Endodermal cell (in vitro differentiated cells): ENCODE data around the gene MINDY4. TPM values are rescaled to one million over a fixed set of nuclear protein-coding genes. Genes with fewer than 3 reads are reported as not detected.

Experiments used
- DNase-seq: peaks from one replicate; pipeline ENCODE4 v3.0.0-alpha.2; 2017
- H3K27ac ChIP-seq: 2 replicates; pipeline ENCODE4 v1.5.1; 2013; ENCODE audit warnings: mild to moderate bottlenecking, low read depth, low read length, moderate library complexity
- H3K27me3 ChIP-seq: 2 replicates; pipeline ENCODE4 v1.6.1; 2013; ENCODE audit warnings: mild to moderate bottlenecking, low read length, moderate library complexity; ENCODE audit not compliant: insufficient read depth, control insufficient read depth, poor library complexity, severe bottlenecking
- H3K36me3 ChIP-seq: 2 replicates; pipeline ENCODE4 v1.7.0; 2013; ENCODE audit warnings: mild to moderate bottlenecking, low read length, moderate library complexity; ENCODE audit not compliant: control insufficient read depth, insufficient read depth
- H3K4me1 ChIP-seq: one replicate; pipeline ENCODE4 v1.7.0; 2013; ENCODE audit warnings: low read length; ENCODE audit not compliant: control insufficient read depth, insufficient read depth
- H3K4me3 ChIP-seq: 2 replicates; pipeline ENCODE4 v1.5.1; 2013; ENCODE audit warnings: mild to moderate bottlenecking, low read length, moderate library complexity
- H3K9ac ChIP-seq: 2 replicates; pipeline ENCODE4 v1.6.1; 2013; ENCODE audit warnings: mild to moderate bottlenecking, low read length, moderate library complexity; ENCODE audit not compliant: poor library complexity, severe bottlenecking; ENCODE audit errors: extremely low read depth
- H3K9me3 ChIP-seq: 2 replicates; pipeline ENCODE4 v1.6.1; 2013; ENCODE audit warnings: mild to moderate bottlenecking, low read length, moderate library complexity; ENCODE audit not compliant: control insufficient read depth
- H3K27ac Mint-ChIP-seq: 2 replicates; pipeline ENCODE4 v1.8.0; 2020; ENCODE audit warnings: mixed read lengths
- H3K27me3 Mint-ChIP-seq: 2 replicates; pipeline ENCODE4 v1.8.0; 2021; ENCODE audit warnings: mild to moderate bottlenecking, mixed read lengths; ENCODE audit not compliant: insufficient read depth
- H3K36me3 Mint-ChIP-seq: 2 replicates; pipeline ENCODE4 v1.8.0; 2020; ENCODE audit warnings: low read depth, mixed read lengths
- H3K4me1 Mint-ChIP-seq: 2 replicates; pipeline ENCODE4 v1.8.0; 2020; ENCODE audit warnings: mixed read lengths
- H3K4me3 Mint-ChIP-seq: 2 replicates; pipeline ENCODE4 v1.8.0; 2020; ENCODE audit warnings: mild to moderate bottlenecking, moderate library complexity, mixed read lengths
- H3K9me3 Mint-ChIP-seq: 2 replicates; pipeline ENCODE4 v1.8.0; 2020; ENCODE audit warnings: mild to moderate bottlenecking, mixed read lengths
- CTCF ChIP-seq: fragments of 200-600 bp; sonication (generic); conservative IDR thresholded peaks from 2 replicates; pipeline ENCODE4 v1.5.0; 2021; ENCODE audit warnings: antibody characterized with exemption, mild to moderate bottlenecking
- WGBS, 2 experiments: methylation state at CpG; one replicate each; pipeline versions ENCODE4 v1.1.5 to v1.1.7; 2013; ENCODE audit warnings: missing lambda C conversion rate in 2 of 2, mixed read lengths in 1 of 2; ENCODE audit not compliant: insufficient coverage in 1 of 2, insufficient read length in 1 of 2; 5-methylcytosine and 5-hydroxymethylcytosine counted together
- total RNA-seq, 2 donors: library from RNA; stranded (reverse); fragmentation: NEBNext Ultra II Directional in 1 of 2; extraction: Animal tissue kit (Norgen Biotek cat#: 25700) in 1 of 2; gene quantifications; 2 replicates in 1 of 2; 3 replicates in 1 of 2; pipeline ENCODE4 v1.2.1, GENCODE V29; 2021

MINDY4 gene
- total RNA-seq, 2 donors from 2014 or later = 7.2 to 8.1 TPM

GRCh38 chr7:30893357-30893756 lies 122.1 kb downstream of the MINDY4 start:
- no peaks in the 10 kb centered on the region for H3K36me3 ChIP-seq
- no peak for TF ChIP-seq CTCF
- WGBS, 2 experiments = 86 to 87% methylated on average over 6 of the region's 6 CpGs
- H3K9me3 ChIP-seq = no peaks in the 10 kb centered on the region
- no peak overlapping the region for H3K9ac ChIP-seq
- H3K36me3 Mint-ChIP-seq = no peaks in the 10 kb centered on the region
- no peak overlapping the region for H3K27ac Mint-ChIP-seq
- no peaks in the 10 kb centered on the region for H3K27me3 ChIP-seq
- no peaks in the 10 kb centered on the region for H3K9me3 Mint-ChIP-seq
- H3K4me3 ChIP-seq = no peak overlapping the region
- peaks cover 17% of the 10 kb centered on the region for H3K4me1 Mint-ChIP-seq
- peaks cover 10% of the 10 kb centered on the region for H3K4me1 ChIP-seq
- H3K27ac ChIP-seq = no peak overlapping the region
- H3K4me3 Mint-ChIP-seq = no peak overlapping the region
- no peak for DNase-seq
- H3K27me3 Mint-ChIP-seq = peaks cover 1% of the 10 kb centered on the region

GRCh38 chr7:30894009-30894408 lies 122.8 kb downstream of the MINDY4 start:
- peaks cover 17% of the 10 kb centered on the region for H3K4me1 Mint-ChIP-seq
- Histone ChIP-seq H3K9me3 (no peaks in the 10 kb centered on the region), H3K4me3 (no peak overlapping the region), H3K9ac (no peak overlapping the region), H3K4me1 (peaks cover 10% of the 10 kb centered on the region), H3K27ac (no peak overlapping the region), H3K27me3 (no peaks in the 10 kb centered on the region), H3K36me3 (no peaks in the 10 kb centered on the region)
- H3K36me3 Mint-ChIP-seq = no peaks in the 10 kb centered on the region
- WGBS, 2 experiments = 100% methylated on average over 1 of the region's 1 CpG; no CpG with 5 or more reads in 1 of the 2 experiments
- peaks cover 1% of the 10 kb centered on the region for H3K27me3 Mint-ChIP-seq
- no peak for TF ChIP-seq CTCF
- H3K9me3 Mint-ChIP-seq = no peaks in the 10 kb centered on the region
- H3K27ac Mint-ChIP-seq = no peak overlapping the region
- H3K4me3 Mint-ChIP-seq = no peak overlapping the region
- DNase-seq = no peak

- no peak overlapping the region for H3K9ac ChIP-seq
- Mint-ChIP-seq H3K4me3 (no peak overlapping the region), H3K36me3 (no peaks in the 10 kb centered on the region), H3K9me3 (no peaks in the 10 kb centered on the region), H3K4me1 (peaks cover 17% of the 10 kb centered on the region), H3K27me3 (peaks cover 1% of the 10 kb centered on the region), H3K27ac (no peak overlapping the region)
- no peak overlapping the region for H3K27ac ChIP-seq
- peak; percentile 67 for DNase-seq
- no peak overlapping the region for H3K4me3 ChIP-seq
- H3K4me1 ChIP-seq = peaks cover 10% of the 10 kb centered on the region
- H3K36me3 ChIP-seq = no peaks in the 10 kb centered on the region
- TF ChIP-seq CTCF = peak; percentile 59
- no peaks in the 10 kb centered on the region for H3K27me3 ChIP-seq
- H3K9me3 ChIP-seq = no peaks in the 10 kb centered on the region
- WGBS, 2 experiments = 85 to 88% methylated on average over 13 to 14 of the region's 14 CpGs
Observed at GRCh38 chr7:30894866-30895605, 123.8 kb downstream of the MINDY4 start.
